ENCODE results near the gene NCAM2.

NCAM2 gene

DNA sequence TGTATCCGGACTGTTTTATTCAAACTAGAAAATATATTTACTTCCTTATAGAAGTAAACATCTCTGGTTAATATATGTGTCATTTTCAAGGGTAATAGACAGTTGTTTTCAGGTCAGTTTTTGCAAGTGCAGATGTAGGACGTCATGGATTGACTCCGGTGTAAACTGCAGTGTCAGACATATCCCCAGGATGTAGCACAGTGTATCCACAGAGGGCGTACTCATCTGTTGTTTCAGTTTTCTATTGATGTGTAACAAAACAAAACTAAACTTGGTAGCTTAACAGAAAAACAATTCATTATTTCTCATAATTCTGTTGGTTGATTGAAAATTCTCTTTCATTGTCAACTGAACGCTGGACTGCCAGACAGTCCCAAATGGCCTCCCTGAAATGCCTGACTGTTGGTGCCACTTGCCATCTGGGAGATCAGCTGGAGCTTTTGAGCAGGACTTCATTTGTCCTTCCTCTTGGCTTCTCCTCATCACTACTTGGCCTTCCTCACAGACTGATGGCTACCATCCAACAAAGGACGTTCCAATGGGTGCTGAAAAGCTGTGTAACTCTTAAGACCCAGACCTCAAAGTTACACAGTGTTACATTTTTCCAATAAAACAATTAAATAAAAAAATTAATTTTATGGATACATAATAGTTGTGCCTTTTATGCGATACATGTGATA lies 181.6 kb downstream of the NCAM2 start:
- DNase-seq = no peak

DNA sequence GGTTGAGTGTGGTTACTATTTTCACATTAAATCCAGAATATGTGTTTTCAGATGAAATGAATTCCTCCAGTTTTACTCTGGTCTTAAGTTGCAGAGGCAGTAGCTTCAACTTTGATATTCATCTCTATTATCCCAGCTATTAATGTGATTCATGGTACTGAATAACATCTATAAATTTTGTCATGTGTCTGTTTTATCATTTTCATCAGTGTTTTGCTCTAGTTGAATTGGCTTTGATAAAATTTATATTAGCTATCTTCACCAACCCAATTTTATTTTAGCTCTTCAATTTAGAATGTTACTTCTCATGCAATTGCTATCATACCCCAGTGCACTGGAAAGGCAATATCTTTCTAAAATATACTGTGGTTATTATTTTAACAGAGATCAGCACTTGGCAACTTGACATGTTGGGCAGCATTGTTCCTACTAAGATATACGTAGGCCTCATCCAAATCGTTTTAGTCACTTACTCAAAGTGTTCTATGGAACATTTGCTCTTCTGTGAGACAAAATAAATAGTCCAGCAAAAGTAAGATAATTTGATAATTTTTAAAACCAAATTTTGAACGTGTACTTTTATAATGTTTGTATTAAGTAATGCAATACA lies 184.3 kb downstream of the NCAM2 start:
- no peak for DNase-seq

DNA sequence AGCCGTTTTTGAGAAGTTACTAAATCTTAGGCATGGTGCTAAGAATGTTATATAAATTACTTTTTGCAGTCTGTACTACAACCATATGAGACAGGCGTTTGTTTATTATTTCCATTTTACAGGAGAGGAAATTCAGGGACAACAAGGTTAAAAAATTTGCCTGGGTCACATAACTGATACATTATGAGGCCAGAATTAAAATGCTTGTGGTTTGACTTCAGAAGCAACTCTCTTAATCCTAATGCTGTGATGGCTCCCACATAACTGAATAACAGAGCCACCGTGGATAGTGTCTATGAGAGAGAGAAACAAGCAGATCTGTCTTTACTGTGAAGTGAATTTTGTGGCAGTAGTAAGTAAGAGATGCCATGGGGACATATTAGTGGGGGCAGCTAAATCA lies 184.9 kb downstream of the NCAM2 start:
- no peak for DNase-seq

DNA sequence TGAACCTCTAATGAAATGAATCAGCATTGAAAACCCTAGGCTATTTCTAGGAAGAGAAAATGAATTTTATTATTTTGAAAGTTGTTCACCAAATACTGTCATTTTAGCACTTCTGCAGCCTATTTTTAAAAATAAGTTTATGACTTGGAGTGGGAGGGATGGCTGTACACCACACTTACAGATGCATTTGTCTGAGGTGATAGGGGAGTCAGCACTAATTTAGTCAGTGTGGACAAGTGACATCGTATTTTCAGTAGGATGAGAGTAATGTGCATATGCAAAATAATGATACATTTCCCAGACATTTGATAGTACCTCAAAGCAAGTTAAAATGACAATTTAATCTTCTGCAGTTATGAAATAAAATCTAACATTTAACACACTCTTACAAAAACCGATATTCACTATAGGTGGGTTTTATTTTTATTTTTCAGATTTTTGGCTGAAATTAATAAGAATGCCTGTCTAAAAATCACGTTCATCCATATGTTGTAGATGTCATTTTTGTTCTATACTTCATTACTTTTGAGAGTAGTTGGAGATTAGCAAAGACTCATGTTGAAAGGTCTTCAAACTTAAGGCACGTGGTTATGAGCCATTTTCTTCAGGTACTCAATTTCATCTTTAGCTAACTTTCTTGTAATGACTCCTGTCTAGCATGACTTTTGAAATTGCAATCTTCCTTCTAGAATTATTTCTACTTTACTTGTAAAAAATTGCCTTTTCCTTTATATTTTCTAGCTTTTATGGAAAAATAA lies 186.7 kb downstream of the NCAM2 start:
- no peak for DNase-seq

DNA sequence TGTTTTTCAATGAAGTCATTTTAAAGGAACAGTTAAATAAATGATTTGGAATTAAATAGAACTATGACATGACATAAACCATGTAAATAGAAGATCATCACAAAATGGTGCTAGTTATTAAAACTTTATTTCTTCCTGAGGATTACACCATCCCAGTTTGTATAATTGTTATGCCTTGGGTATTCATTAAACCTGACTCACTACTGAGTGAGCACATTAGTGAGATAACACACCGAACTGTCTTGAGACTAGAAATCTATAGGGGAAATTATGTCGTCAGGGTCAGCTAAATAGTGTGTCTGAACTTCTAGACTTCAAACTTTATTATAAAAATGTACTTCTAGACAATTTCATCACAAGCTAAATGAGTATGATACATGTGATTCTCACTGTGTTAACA lies 189.4 kb downstream of the NCAM2 start:
- no peak for DNase-seq

DNA sequence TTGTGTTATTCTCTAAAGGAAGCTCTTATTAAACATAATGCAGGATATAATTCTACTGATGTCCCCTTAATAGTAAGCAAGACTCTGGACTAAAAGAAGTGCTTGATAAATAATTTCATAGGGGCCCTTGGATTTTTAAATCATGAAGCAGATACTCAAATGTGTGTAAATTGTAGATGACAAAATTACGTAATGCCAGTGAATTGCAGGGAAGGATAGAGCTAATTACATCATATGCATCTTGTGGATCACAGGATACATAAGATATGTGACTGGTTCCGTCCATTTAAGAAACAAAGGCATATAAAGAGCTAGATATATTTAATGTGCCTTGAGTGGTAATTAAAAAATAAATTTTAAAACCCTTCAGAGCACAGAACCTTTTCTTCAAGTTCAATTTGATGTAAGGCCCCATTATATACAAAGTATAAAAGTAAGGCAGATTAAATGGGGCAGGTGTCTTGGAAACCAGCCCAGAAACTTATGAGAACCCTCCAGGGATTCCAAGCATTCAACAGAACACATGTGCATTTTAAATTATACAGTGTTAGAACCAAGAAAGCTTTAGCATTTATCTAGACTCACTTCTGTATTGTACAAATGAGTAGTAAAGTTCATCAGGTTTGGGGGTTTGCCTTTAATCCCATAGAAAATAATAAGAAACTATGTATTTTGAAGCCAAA lies 190.4 kb downstream of the NCAM2 start:
- DNase-seq = no peak

DNA sequence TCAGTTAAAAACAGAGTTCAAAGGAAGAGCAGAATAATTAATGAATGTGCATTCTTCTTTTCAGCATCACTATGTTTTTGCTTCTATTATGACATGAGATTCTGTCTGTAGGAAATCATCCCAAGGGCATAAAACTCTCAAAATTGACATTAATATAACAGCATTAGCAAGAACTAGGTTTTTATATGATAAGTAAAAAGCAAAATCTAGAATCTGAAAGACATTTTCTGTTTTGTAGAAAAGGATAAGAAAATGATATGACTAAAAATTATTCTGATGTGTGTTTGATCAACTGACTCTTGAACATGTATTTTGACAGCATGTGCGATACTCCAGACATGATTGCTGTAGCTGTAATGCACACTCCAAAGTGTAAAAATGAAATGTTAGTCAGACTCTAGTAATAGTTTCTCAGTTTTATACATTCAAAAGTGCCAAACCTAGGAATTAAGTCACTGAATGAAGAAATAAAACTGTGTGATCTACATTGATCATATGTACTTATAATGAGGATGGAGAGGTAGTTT lies 197.3 kb downstream of the NCAM2 start:
- no peak for DNase-seq

DNA sequence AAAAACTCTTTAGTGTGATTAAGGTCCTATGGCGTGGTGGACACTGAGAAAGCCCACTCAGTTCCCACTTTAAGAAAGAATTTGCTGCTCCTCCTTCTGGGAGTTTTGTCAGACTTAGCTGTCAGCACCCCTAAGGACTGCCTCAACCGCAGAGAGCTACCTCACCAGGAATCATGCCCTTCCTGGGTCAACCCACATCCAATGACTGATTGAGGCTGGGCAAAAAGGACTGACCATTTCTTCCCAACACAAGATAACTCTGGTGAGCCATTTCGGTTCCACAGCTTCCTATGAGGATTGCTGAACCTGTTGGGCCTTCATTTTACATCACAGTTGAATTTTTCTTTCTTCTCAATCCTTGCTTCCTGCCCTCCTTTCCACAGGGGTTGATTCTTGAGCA lies 197.9 kb downstream of the NCAM2 start:
- DNase-seq = no peak

DNA sequence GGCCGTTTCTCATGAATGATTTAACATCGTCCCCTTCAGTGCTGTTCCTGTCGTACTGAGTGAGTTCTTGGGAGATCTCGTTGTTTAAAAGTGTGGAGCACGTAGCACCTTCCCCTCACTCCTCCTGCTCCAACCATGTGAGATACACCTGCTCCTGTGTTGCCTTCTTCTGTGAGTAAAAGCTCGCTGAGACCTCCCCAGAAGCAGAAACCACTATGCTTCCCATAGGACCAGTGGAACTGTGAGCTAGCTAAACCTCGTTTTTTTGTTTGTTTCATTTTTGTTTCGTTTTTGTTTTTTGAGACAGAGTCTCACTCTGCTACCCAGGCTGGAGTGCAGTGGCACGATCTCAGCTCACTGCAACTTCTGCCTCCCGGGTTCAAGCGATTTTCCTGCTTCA lies 198.6 kb downstream of the NCAM2 start:
- DNase-seq = no peak

DNA sequence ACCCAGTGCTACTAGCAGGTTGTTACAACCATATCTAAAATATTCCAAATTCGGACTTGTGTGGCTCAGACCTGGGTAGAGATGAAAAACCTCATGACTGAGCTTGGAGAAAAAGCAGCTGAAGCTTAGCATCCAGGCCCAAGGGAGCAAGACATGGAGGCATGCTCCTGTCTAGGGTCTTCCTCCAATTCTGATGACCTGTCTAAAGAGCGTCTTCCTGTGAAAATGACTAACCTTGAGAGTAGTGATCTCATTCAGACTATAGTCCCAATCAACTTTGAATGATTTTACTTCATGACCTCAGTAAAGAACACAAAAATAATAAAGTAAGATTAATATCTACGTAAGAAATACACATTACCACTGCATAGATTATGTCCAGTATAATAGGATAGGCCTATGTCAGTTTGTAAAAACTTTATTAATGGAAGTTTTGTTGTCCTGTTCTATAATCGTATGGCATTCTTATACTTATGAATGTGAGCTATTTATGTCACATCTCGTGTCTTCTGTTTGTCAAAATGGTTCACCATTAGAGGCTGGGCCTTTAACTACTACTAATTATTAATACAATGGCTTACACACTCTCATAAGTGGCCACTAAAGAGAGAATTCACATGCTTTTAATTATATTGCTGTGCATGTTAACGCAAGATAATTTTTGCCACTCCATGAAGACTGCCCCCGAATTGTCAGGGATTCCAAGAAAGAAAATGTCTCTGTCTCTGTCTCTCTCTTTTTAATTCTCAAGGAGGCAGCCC lies 201.3 kb downstream of the NCAM2 start:
- DNase-seq = no peak

DNA sequence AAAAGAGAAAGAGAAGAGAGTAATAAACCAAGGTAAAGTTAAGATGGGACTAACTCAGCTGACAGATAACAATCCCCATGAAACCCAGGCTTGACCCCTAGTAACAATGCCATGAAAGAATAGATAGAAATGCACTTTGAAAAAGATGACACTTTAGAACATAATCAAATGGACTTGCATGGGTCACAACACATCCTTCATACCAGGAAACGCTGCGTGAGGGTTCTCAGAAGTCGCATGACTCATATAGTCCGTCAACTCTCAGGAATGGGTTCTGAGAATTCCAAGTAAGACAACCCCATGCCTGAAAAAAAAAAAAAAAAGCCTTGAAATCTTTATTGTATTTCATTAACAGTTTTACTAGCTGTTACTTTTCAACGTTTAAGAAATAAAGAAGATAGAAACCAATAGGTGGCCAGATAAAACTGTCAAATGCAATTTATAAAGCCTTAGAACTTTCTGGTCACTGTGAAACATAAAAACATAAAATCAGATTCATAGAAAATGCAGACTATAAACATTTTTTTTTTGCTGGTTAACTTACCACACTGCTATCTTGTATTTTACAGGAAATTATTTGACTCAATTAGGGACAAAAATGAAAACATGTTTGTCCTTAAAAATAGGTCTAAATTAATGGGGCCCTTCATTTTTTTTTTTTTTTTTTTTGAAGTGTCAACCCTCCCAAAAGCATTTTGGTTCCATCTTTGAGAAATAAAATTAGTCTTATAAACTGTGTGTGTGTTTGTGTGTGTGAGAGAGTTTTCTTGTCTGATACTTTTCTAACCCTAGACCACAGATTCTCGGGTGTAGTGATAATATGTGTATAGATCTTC lies 202.1 kb downstream of the NCAM2 start:
- DNase-seq = no peak

DNA sequence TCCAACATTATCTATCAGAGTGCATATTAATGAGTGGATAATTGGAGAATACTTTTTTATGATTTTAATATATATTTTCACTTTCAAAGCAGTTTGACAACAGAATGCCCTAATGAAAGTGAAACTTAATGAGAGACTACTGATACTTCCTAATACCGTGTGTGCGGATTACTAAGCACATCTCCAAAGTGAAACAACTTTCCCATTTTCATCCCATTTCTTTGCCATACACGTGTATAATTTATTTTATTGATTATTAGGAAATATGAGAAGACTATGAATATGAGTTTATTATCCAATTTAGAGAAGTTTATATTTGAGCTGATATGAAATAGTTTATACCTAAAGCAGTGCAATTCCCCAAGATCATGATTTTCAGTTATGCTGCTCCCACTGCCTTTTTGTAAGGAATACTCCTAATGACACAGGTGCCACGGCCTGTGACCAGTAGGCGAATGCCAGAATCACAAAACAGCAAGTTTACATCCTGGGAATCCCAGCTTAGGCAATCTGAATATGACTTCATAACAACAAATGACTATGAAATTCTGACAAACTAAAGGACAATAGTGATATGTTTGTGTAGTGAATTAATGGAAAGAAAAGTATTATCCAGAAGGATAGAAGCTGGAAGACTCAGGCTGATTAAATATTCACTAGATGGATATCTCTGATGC lies 202.9 kb downstream of the NCAM2 start:
- no peak for DNase-seq

DNA sequence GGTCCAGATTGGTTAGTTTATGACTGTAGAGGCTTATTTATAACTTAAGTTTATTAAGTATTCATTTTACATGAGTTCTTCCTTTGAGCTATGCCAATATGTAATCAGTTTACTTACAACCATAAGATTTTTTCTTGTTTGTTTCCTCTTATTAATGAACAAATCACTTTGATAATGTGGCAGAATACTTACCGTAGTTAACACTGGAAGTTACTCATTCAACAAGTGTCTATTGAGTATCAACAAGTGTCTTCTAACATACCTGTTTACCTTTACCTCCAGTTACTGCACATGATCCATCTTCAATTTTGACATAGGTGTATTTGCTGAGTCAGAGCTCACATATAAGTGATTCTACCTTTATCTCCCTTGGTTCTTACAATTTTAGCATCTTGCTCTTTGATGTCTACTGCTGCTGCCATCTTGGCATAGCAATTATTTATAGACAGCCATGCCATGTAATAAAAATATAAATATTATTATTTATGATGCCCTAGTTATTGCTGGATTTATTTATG lies 205.7 kb downstream of the NCAM2 start:
- DNase-seq = no peak

DNA sequence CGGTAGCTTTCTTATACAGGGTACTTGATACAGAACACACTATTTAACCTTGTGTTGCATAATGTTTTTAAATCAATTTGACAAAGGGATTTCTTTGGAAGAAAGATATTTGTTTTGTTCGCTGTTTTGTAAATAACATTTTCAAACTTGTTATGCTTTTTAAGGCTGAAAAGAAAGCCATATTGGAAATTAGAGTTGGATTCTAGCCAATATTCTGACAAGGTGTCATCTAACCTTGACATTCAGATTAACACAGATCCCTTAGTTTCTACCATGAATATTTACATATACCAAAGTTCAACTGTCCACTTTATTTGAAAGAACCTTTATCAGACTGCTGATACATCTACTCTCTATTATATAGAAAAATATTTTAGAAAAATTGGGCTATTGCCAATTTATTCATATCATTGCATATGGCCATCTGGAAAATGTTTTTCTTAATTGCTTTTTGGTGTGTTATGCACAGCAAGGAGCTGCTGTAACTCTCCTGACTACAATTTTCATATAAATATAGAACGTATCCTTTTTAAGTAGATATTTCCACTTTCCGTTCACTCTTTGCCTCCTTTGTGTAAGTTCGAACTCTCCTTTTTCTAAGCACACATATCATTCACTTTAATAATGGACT lies 206.3 kb downstream of the NCAM2 start:
- DNase-seq = no peak

DNA sequence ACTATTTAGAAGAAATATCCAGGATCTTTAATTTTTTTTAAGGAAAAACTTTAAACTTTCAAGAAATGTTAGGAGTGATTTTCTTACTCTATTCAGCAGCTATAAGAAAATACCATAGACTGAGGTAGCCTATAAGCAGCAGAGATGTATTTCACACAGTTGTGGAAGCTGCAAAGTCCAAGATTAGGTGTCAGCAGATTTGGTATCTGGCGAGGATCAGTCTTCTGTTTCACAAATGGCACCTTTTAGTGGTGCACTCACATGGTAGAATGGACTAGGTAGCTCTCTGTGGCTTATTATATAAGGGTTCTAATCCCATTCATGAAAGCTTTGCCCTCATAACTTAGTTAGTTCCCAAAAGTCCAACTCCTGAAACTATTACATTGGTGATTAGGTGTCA lies 207.4 kb downstream of the NCAM2 start:
- DNase-seq = no peak

DNA sequence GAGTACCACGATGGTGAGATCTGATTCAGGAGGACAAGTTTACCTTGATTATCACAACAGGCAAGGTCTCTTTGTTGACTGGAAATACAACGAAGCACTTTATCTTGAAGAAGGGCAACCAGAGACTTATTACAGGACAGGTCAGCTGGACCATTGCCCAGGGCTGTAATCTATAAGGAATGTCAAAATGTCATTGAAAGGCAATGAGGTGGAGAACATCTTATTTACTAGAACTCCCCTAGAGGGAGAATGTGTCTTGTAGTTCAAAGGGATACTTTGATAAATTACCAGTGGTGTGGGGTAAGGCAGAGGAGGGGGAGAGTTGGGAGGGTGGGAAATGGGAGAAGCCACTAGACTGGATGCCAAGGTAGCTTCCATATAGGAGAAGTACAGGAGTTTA lies 212.3 kb downstream of the NCAM2 start:
- no peak for DNase-seq

DNA sequence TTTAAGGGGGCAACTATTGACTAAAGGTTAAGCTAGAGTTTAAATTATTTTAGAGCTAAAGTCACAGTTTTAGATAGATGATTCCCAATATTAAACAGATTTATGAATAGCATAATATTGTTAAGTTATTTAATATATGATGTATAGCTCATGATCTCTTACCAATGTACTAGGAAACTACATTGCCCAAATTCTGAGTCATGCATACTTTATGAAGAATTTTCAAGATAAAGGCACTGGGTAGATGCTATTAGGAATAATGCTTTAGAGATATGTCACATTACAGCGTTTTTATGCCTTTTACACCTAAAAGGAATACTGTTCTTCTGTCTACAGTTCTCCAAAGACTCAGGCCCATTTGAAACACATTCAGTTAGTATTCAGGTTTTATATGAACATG lies 215.1 kb downstream of the NCAM2 start:
- DNase-seq = no peak

DNA sequence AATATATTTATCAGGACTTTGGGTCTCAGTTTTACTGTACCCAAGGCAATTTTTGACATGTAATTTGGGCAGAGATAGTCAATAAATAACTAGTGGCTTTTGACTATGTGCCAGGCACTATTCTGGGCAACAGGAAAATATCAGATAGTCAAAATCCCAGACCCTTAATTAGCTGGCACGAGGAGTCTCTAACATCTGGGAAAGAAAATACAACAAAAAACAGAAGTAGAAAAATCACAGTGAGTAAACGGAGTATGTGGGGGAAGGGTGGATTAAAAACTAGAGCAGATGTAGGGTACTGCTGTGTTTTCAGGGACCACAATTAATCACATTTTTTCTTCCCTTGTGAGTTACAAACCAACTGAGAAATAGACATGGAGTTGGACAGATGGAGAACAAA lies 217.8 kb downstream of the NCAM2 start:
- no peak for DNase-seq

DNA sequence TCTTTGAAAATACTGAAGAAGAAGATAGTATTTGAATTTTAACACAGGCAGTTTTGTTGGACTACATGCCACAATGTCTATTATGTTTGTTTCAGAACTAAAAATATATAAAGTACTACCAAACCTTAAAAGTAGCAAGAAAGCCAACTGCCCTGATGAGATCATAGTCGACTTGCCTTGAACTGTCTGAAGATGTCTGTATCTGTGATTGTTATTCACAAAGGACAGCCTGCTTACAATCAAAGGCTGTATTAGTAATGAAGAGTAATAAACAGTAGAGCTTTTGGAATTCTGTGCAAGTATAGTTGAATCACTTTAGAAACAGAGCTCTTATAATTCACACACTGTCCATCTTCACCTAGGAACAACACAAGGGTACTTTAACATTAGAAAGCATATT lies 228.3 kb downstream of the NCAM2 start:
- no peak for DNase-seq

DNA sequence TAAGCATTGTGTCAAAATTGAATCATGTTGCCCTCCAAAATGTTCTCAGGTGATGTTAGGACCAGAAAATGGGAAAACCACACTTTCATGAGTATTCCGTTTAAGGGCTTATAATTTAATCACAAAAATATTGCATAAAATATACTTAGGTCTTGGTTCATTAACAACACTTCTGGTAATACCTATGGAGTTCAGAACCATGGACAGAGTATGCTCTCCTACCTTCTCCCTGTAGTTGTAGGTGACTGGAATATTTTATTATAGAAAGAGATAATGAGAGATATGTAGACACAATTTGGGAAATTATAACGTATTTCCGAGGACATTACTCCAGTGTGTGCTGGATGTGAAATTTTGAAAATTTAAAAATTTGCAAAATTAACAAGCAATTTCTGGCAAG lies 232.5 kb downstream of the NCAM2 start:
- DNase-seq = no peak

DNA sequence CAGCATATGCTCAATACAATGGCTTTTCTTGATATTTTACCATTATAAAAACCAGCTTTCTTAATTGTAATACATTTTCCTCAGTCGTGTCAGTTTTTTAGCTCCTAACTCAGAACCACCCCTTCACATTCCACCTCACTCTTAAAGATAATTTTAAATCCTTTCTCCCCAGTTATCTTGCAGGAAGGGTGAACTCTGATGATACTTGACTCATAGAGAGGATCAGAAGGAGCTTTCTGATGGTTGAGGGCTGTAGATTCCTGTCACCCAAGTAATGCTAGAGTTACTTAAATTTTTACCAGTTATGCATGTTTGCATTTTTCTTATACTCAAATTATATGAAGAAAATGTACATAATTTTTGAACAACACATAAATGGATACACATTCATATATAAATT lies 233.7 kb downstream of the NCAM2 start:
- no peak for DNase-seq

All from CD4-positive, alpha-beta T cell treated with Interleukin-12 subunit alpha and Interleukin-12 subunit beta, for 1 hour (primary cell).